Mesendoderm (in vitro differentiated cells): ENCODE measurements around the gene MS4A5.

Experiments
- DNase-seq: peaks from one replicate; pipeline ENCODE4 v3.0.0; 2013
- H2AK5ac ChIP-seq: 2 replicates; pipeline ENCODE4 v1.6.1; 2013; ENCODE audit warnings: low read length, inconsistent platforms
- H2BK120ac ChIP-seq: 2 replicates; pipeline ENCODE4 v1.6.1; 2013; ENCODE audit warnings: low read depth, mild to moderate bottlenecking, low read length, moderate library complexity, mixed read lengths
- H2BK15ac ChIP-seq: replicated peaks from 2 replicates; pipeline ENCODE4 v1.6.1; 2013; ENCODE audit warnings: low read depth, mild to moderate bottlenecking, moderate library complexity
- H2BK5ac ChIP-seq: 2 replicates; pipeline ENCODE4 v1.6.1; 2013; ENCODE audit warnings: low read length, inconsistent platforms
- H3K18ac ChIP-seq: 2 replicates; pipeline ENCODE4 v1.6.1; 2013; ENCODE audit warnings: mild to moderate bottlenecking, low read length, mixed read lengths
- H3K23ac ChIP-seq: one replicate; pipeline ENCODE4 v1.6.1; 2013; ENCODE audit warnings: low read length
- H3K27ac ChIP-seq: 2 replicates; pipeline ENCODE4 v1.5.1; 2013; ENCODE audit warnings: low read depth, mild to moderate bottlenecking, inconsistent platforms, low read length, moderate library complexity
- H3K27me3 ChIP-seq: 2 replicates; pipeline ENCODE4 v1.6.1; 2013; ENCODE audit warnings: low read length, control low read depth, mild to moderate bottlenecking, inconsistent platforms; ENCODE audit not compliant: insufficient read depth, poor library complexity
- H3K36me3 ChIP-seq: 2 replicates; pipeline ENCODE4 v1.6.1; 2013; ENCODE audit warnings: low read length, inconsistent platforms; ENCODE audit not compliant: control insufficient read depth, insufficient read depth
- H3K4ac ChIP-seq: one replicate; pipeline ENCODE4 v1.6.1; 2013; ENCODE audit warnings: low read depth, mild to moderate bottlenecking, low read length, moderate library complexity
- H3K4me1 ChIP-seq: 2 replicates; pipeline ENCODE4 v1.6.1; 2013; ENCODE audit warnings: low read depth, low read length, inconsistent platforms; ENCODE audit not compliant: control insufficient read depth
- H3K4me2 ChIP-seq: 2 replicates; pipeline ENCODE4 v1.6.1; 2013; ENCODE audit warnings: low read length
- H3K4me3 ChIP-seq: 2 replicates; pipeline ENCODE4 v1.5.1; 2013; ENCODE audit warnings: mild to moderate bottlenecking, low read length
- H3K56ac ChIP-seq: one replicate; pipeline ENCODE4 v1.6.1; 2013; ENCODE audit warnings: low read length
- H3K79me1 ChIP-seq: 2 replicates; pipeline ENCODE4 v1.6.1; 2013; ENCODE audit warnings: low read length, inconsistent platforms
- H3K79me2 ChIP-seq: 2 replicates; pipeline ENCODE4 v1.6.1; 2013; ENCODE audit warnings: mild to moderate bottlenecking, low read length; ENCODE audit not compliant: control insufficient read depth, insufficient read depth
- H3K9ac ChIP-seq: 2 replicates; pipeline ENCODE4 v1.6.1; 2013; ENCODE audit warnings: low read length, inconsistent platforms
- H4K5ac ChIP-seq: one replicate; pipeline ENCODE4 v1.6.1; 2013; ENCODE audit warnings: low read length
- H4K8ac ChIP-seq: one replicate; pipeline ENCODE4 v1.6.1; 2013; ENCODE audit warnings: low read depth, mild to moderate bottlenecking, control low read depth, low read length, moderate library complexity
- WGBS: extraction: QIAGEN DNeasy Blood & Tissue Kit; methylation state at CpG from one replicate; pipeline ENCODE4 v1.1.7; 2013; ENCODE audit warnings: low lambda C conversion rate, missing lambda C conversion rate; ENCODE audit not compliant: insufficient coverage; ENCODE audit errors: extremely low coverage; 5-methylcytosine and 5-hydroxymethylcytosine counted together

The MS4A5 gene

GRCh38 chr11:60482361-60482760 is 53.0 kb downstream of the MS4A5 start:
- Histone ChIP-seq H3K9ac (no peak overlapping the region), H3K79me1 (no peaks in the 10 kb centered on the region), H3K4me3 (no peak overlapping the region), H3K79me2 (no peaks in the 10 kb centered on the region), H2AK5ac (no peak overlapping the region), H3K27ac (no peak overlapping the region), H2BK120ac (no peak overlapping the region), H3K23ac (no peak overlapping the region), H2BK15ac (no peak overlapping the region), H3K18ac (no peak overlapping the region), H4K5ac (no peak overlapping the region), H2BK5ac (no peak overlapping the region), H3K56ac (no peak overlapping the region), H3K4me2 (no peak overlapping the region), H3K27me3 (no peaks in the 10 kb centered on the region), H4K8ac (no peak overlapping the region), H3K4ac (no peak overlapping the region), H3K36me3 (no peaks in the 10 kb centered on the region), H3K4me1 (no peaks in the 10 kb centered on the region)
- no peak for DNase-seq
- WGBS: no CpG with 5 or more reads among the region's 2 CpGs

GRCh38 chr11:60485987-60486386 is 56.6 kb downstream of the MS4A5 start:
- H3K18ac ChIP-seq: no peak overlapping the region

DNA sequence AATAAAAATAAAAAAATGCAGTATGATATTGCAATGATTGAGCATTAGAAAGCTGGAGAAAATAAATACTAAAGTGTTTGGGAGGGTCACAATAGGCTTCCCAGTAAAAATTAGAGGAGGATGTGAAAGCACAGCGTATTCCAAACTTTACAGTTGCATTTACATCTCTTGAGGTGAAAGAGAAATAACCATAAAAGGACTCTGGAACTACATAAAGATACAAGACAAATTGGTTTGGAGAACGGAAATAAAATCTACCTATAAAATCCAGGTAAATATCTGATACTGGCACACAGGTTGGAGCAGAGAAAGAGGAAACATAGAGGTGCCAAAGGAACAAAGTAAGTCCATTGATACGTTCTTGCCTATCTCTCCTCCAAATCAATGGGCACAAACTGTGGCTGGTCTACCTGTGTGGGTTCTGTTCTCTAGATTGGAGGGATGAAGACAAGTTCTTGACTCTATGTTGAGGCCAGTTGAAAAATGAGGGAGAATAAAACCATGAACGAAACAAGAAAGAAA is 63.2 kb downstream of the MS4A5 start, which contains the start of gene MS4A12:
Gene MS4A12 (plus strand): TSS at position 291 of the 522 bp plus-strand sequence. CDS start 4,541 bp downstream, outside the sequence.
- no peak within 1 kb of the TSS for H2BK15ac ChIP-seq
- H4K5ac ChIP-seq: no peak within 1 kb of the TSS
- no peak within 1 kb of the TSS for H3K56ac ChIP-seq
- no peaks in the 10 kb centered on the region for H3K4me1 ChIP-seq
- no peaks in the 10 kb centered on the region for H3K79me1 ChIP-seq
- H3K4ac ChIP-seq: no peak within 1 kb of the TSS
- H2BK5ac ChIP-seq: no peak within 1 kb of the TSS
- H3K18ac ChIP-seq: no peak within 1 kb of the TSS
- H3K27me3 ChIP-seq: peaks cover 2% of the 10 kb centered on the region
- WGBS: no CpG with 5 or more reads among the region's 4 CpGs
- no peaks in the 10 kb centered on the region for H3K36me3 ChIP-seq
- no peak within 1 kb of the TSS for H2BK120ac ChIP-seq
- no peak for DNase-seq
- no peak within 1 kb of the TSS for H2AK5ac ChIP-seq
- H3K4me2 ChIP-seq: no peak within 1 kb of the TSS
- no peak within 1 kb of the TSS for H3K9ac ChIP-seq
- H3K4me3 ChIP-seq: no peak within 1 kb of the TSS
- no peak within 1 kb of the TSS for H4K8ac ChIP-seq
- H3K23ac ChIP-seq: no peak within 1 kb of the TSS
- no peak within 1 kb of the TSS for H3K27ac ChIP-seq
- H3K79me2 ChIP-seq: no peaks in the 10 kb centered on the region

More at GRCh38 chr11:60485987-60486386, 56.6 kb downstream of the MS4A5 start:
- no peak overlapping the region for H2AK5ac ChIP-seq
- H3K56ac ChIP-seq: no peak overlapping the region
- no peaks in the 10 kb centered on the region for H3K79me1 ChIP-seq
- H2BK15ac ChIP-seq: no peak overlapping the region
- H3K9ac ChIP-seq: no peak overlapping the region
- no peaks in the 10 kb centered on the region for H3K27me3 ChIP-seq
- no CpG with 5 or more reads among the region's 5 CpGs for WGBS
- H2BK120ac ChIP-seq: no peak overlapping the region
- H3K27ac ChIP-seq: no peak overlapping the region
- H2BK5ac ChIP-seq: no peak overlapping the region
- H4K8ac ChIP-seq: no peak overlapping the region
- no peak overlapping the region for H3K23ac ChIP-seq
- H3K79me2 ChIP-seq: no peaks in the 10 kb centered on the region
- DNase-seq: peak; percentile 78
- H3K4me1 ChIP-seq: no peaks in the 10 kb centered on the region
- H4K5ac ChIP-seq: no peak overlapping the region
- H3K4ac ChIP-seq: no peak overlapping the region
- no peaks in the 10 kb centered on the region for H3K36me3 ChIP-seq
- H3K4me3 ChIP-seq: no peak overlapping the region
- H3K4me2 ChIP-seq: no peak overlapping the region

GRCh38 chr11:60493454-60493853 is 64.1 kb downstream of the MS4A5 start:
- no peak overlapping the region for H3K23ac ChIP-seq
- H3K79me1 ChIP-seq: no peaks in the 10 kb centered on the region
- no peak overlapping the region for H3K9ac ChIP-seq
- no peaks in the 10 kb centered on the region for H3K4me1 ChIP-seq
- no peak overlapping the region for H4K5ac ChIP-seq
- no peak overlapping the region for H2BK5ac ChIP-seq
- H3K27ac ChIP-seq: no peak overlapping the region
- H3K18ac ChIP-seq: no peak overlapping the region
- no peaks in the 10 kb centered on the region for H3K36me3 ChIP-seq
- no peak overlapping the region for H3K4me3 ChIP-seq
- H3K79me2 ChIP-seq: no peaks in the 10 kb centered on the region
- no peak overlapping the region for H2BK120ac ChIP-seq
- no peak overlapping the region for H4K8ac ChIP-seq
- no peak overlapping the region for H3K4me2 ChIP-seq
- no peak overlapping the region for H2BK15ac ChIP-seq
- H2AK5ac ChIP-seq: no peak overlapping the region
- no peak overlapping the region for H3K56ac ChIP-seq
- peaks cover 2% of the 10 kb centered on the region for H3K27me3 ChIP-seq
- WGBS: no CpG with 5 or more reads among the region's 2 CpGs
- no peak for DNase-seq
- no peak overlapping the region for H3K4ac ChIP-seq
